DMS53 (cell line): ENCODE results near the gene TCP1.
"Not testable (repeated sequence)": the region's sequence is repeated elsewhere in the genome, so short reads cannot be mapped to it uniquely, and the experiment has no call there.

ENCODE experiments used
- DNase-seq: peaks from one replicate; lab custom pipeline; 2025; lab: John Stamatoyannopoulos, UW

Gene TCP1

GRCh38 chr6:159736908-159737307, 52.5 kb downstream of the TCP1 start:
- no peak for DNase-seq

DNA sequence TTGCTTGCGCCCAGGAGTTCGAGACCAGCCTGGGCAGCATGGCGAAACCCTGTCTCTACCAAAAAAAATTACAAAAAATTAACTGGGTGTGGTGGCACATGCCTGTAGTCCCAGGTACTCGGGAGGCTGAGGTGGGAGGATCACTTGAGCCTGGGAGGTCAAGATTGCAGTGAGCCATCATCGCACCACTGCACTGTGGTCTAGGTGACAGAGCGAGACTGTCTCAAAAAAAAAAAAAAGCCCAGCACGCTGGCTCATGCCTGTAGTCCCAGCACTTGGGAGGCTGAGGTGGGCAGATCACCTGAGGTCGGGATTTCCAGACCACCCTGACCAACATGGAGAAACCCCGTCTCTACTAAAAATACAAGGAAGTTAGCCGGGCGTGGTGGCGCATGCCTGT, 56.0 kb downstream of the TCP1 start:
- DNase-seq = not testable (repeated sequence)

DNA sequence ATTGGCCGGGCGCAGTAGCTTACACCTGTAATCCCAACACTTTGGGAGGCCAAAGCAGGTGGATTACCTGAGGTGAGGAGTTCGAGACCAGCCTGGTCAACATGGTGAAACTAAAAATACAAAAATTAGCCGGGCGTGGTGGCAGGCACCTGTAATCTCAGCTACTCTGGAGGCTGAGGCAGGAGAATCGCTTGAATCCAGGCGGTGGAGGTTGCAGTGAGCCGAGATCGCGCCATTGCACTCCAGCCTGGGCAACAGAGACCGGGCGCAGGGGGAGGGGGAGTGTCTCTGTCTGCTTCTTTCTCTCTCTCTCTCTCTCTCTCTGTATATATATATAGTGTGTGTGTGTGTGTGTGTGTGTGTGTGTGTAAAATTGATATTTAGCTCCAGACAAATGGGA, 56.9 kb downstream of the TCP1 start:
- DNase-seq = not testable (repeated sequence)

GRCh38 chr6:159730332-159730676, 59.1 kb downstream of the TCP1 start:
- DNase-seq = no peak

GRCh38 chr6:159729598-159730331, 59.6 kb downstream of the TCP1 start:
- no peak for DNase-seq

GRCh38 chr6:159728531-159728964, 60.9 kb downstream of the TCP1 start:
- no peak for DNase-seq
